GM10266 (cell line): ENCODE data around the gene CDK6.
"Not testable (repeated sequence)": the region's sequence is repeated elsewhere in the genome, so short reads cannot be mapped to it uniquely, and the experiment has no call there.

Source experiments
- DNase-seq: peaks from one replicate; pipeline ENCODE4 v3.0.0; 2012; ENCODE audit errors: extremely low spot score
- TF ChIP-seq, protein P1 (sequence below): IDR thresholded peaks from 2 replicates; pipeline ENCODE4 v1.5.1; 2012; ENCODE audit warnings: mild to moderate bottlenecking, low read depth; ENCODE audit not compliant: control insufficient read depth, insufficient read depth; ENCODE audit errors: missing control alignments

Gene CDK6

DNA sequence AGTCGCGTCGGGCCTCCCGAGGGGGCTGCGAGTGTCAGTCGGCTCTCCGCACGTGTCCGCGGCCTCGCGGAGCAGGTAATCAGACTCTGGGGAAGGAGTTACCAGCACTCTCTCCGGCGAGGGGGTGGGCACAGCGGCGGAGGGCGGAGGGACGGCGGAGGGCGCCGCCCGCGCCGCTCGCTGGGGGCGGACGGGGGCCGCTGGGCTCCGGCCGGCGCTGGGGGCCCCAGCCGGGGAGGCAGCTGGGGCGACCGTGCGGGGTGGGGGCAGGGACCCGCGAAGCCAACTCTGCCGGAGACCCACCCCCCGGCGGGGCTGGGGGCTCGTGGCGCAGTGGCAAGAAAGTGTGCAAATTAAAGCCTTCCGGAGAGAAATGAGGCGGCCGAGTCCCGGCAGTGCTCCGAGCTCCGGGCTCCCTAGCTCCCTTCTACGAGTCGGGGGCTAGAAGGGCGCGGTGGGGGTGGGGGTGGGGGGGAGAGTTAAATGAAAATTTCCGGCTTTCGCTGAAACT, at the start of gene CDK6:
CDK6 (minus strand) TSS at position 85 of the 511 bp plus-strand sequence. CDS start 3,250 bp downstream, outside the sequence.
- TF ChIP-seq, protein P1, sequence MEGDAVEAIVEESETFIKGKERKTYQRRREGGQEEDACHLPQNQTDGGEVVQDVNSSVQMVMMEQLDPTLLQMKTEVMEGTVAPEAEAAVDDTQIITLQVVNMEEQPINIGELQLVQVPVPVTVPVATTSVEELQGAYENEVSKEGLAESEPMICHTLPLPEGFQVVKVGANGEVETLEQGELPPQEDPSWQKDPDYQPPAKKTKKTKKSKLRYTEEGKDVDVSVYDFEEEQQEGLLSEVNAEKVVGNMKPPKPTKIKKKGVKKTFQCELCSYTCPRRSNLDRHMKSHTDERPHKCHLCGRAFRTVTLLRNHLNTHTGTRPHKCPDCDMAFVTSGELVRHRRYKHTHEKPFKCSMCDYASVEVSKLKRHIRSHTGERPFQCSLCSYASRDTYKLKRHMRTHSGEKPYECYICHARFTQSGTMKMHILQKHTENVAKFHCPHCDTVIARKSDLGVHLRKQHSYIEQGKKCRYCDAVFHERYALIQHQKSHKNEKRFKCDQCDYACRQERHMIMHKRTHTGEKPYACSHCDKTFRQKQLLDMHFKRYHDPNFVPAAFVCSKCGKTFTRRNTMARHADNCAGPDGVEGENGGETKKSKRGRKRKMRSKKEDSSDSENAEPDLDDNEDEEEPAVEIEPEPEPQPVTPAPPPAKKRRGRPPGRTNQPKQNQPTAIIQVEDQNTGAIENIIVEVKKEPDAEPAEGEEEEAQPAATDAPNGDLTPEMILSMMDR: no peak
- peak; percentile 84 for DNase-seq

DNA sequence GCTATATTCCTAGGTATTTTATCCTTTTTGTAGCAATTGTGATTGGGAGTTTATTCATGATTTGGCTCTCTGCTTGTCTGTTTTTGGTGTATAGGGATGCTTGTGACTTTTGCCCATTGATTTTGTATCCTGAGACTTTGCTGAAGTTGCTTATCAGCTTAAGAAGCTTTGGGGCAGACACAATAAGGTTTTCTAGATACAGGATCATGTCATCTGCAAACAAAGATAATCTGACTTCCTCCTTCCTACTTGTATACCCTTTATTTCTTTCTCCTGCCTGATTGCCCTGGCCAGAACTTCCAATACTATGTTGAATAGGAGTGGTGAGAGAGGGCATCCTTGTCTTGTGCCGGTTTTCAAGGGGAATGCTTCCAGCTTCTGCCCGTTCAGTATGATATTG, 49.7 kb upstream of the CDK6 start:
- DNase-seq: not testable (repeated sequence)

DNA sequence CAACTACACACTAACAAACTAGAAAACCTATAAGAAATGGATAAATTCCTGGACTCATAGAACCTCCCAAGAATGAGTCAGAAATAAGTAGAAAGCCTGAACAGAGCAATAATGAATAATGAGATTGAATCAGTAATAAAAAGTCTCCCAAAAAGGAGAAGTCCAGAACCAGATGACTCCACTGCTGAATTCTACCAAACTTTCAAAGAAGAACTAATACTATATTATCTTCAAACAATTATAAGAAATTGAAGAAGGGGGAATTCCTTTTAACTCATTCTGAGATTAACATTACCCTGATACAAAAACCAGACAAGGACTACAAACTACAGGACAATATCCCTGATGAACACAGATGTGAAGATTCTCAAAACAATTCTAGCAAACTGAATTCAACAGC, 47.8 kb upstream of the CDK6 start:
- TF ChIP-seq, protein P1: no peak
- DNase-seq: no peak

DNA sequence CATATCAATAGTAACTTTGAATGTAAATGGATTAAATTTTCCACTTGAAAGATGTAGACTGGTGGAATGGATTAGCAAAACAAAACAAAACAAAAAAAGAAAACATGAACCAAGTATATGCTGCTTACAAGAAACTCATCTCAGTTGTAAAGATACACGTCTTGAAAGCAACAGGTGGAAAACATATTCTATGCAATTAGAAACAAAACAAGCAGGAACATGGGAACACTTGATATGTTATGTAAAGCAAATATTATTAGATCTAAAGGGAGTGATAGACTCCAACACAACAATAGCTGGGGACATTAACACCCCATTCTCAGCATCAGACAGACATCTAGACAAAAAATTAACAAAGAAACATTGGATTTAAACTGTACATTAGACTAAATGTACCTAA, 46.4 kb upstream of the CDK6 start:
- TF ChIP-seq, protein P1: no peak

DNA sequence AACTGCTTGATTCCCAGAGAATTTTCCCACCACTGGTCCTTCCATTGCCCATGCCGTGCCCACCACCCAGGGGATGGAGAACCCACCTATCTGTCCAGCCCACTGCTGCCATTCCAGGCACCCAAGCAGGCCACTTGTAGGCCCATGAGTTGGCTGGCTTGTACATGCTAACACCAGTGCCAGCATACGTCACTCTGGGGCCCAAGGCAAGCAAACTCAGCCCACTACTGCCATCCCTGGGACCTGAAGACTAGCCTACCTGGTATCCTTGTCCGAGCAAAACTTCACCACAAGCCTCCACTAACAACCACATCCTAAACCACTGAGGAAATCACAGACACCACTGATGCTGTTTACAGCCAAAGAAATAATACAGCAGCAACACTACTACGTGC, 44.7 kb upstream of the CDK6 start:
- DNase-seq: no peak
- TF ChIP-seq, protein P1: no peak

More for the DNA sequence above, 46.4 kb upstream of the CDK6 start:
- DNase-seq: no peak

DNA sequence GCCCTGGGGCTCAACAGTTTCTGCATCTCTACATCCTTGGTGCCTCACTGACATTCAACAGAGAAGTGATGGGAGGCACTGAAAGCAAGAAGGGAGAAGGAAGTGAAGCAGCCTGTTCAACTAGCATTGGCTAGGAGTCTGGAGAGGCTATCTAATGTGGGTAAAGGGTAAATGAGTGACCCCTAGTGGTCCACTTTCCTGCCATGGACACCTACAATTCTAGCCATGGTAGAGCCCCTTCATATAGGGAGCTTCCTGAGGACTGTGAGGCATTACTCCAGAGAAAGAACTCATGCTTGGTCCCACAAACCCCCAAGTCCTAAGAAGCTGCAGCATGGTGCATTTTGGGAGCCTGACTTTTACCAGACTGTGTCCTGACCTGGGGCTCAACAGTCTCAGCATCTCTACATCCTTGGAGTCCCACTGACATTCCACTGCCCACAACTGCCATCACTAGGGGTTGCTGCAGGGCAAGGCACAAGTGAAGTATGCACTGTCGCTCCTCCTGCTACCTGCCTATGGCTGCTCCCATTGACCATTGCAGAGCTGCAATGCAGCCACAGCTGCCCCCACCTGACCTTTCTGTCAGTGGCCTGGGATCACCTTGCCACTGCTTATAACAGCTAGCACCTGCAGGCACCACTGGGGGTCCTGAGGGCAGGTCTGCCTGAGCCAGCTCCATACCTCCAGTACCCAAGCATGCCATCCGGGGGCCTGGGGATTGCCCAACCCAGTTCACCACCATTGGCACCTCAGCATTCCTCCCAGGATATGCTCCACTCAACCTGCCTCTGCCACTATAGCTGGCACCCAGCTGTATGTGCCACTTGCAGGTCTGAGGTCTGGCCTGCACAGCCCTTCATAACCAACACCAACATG, 44.1 kb upstream of the CDK6 start:
- DNase-seq: peak; percentile 33

DNA sequence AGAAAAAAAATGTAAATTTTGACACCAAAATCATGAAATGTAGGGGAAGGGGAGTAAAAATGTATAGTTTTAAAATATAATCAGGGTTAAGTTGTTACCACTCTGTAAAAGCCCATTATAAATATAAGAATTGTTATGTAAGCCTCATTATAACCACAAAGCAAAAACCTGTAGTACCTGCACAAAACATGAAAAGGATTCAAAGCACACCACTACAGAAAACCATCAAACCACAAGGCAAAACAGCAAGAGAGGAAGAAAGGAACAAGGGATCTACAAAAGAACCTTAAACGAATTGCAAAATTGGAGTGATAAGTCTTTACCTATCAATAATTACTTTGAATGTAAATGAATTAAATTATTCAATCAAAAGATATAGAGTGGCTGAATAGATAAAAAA, 41.0 kb upstream of the CDK6 start:
- TF ChIP-seq, protein P1: no peak
- no peak for DNase-seq

More for the DNA sequence above, 44.1 kb upstream of the CDK6 start:
- TF ChIP-seq, protein P1: peak; percentile 41

DNA sequence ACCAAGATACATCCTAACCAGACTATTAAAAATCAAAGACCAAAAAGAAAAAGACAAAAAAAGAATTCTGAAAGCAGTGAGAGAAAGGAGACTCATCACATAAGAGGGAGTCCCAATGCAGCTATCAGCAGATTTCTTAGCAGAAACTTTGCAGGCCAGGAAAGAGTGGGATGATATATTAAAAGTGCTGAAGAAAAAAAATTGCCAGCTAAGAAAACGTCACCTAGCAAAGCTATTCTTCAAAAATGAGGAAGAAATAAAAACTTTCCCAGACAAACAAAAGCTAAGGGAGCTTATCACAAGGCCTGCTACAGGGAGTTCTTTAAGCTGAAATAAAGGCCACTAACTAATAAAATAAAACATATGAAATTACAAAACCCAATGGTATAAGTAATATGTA, 40.5 kb upstream of the CDK6 start:
- no peak for DNase-seq
- TF ChIP-seq, protein P1: no peak
